Measurements from ENCODE around the gene TRIO.

Gene TRIO

GRCh38 chr5:14306329-14306815, 163.2 kb downstream of the TRIO start:
- no peaks in the 10 kb centered on the region for H3K79me2 ChIP-seq (ENCODE audit: insufficient read depth, low read length)
- H3K36me3 ChIP-seq (ENCODE audit: low read length) = no peaks in the 10 kb centered on the region
- no peaks in the 10 kb centered on the region for H3F3A ChIP-seq (ENCODE audit: insufficient read depth)
- H3K27me3 ChIP-seq (ENCODE audit: low read length) = no peaks in the 10 kb centered on the region
- no peak overlapping the region for H3K4me3 ChIP-seq (ENCODE audit: insufficient read depth, low read length, poor library complexity, severe bottlenecking)
- no peak for TF ChIP-seq EZH2phosphoT487 (conservative IDR thresholded peaks at IDR 0.05; ENCODE audit: low read length)
- TF ChIP-seq CTCF (IDR thresholded peaks at IDR 0.05; ENCODE audit: insufficient read depth, low read length, poor library complexity, severe bottlenecking) = no peak
- no peaks in the 10 kb centered on the region for H3K9me3 ChIP-seq (ENCODE audit: insufficient read depth, low read length)
- no peaks in the 10 kb centered on the region for H4K20me1 ChIP-seq (ENCODE audit: low read depth, low read length)
- H3K9ac ChIP-seq (ENCODE audit: low read length) = no peak overlapping the region
- H3K4me2 ChIP-seq (ENCODE audit: low read depth, low read length, poor library complexity, severe bottlenecking) = no peak overlapping the region
- no peaks in the 10 kb centered on the region for H3K9me2 ChIP-seq (replicated peaks; ENCODE audit: insufficient read depth, low read length)
- no peak overlapping the region for H2AFZ ChIP-seq (ENCODE audit: low read depth, low read length, severe bottlenecking)
- no peak overlapping the region for H3K27ac ChIP-seq (ENCODE audit: low read depth, low read length)

GRCh38 chr5:14308384-14309154, 165.4 kb downstream of the TRIO start:
- Histone ChIP-seq H3K4me3 (ENCODE audit: insufficient read depth, low read length, poor library complexity, severe bottlenecking) (no peak overlapping the region), H3F3A (ENCODE audit: insufficient read depth) (no peaks in the 10 kb centered on the region), H3K36me3 (ENCODE audit: low read length) (0 out of 2 replicates have a peak, but pooled peaks cover 2% of the 10 kb centered on the region), H4K20me1 (ENCODE audit: low read depth, low read length) (no peaks in the 10 kb centered on the region), H3K79me2 (ENCODE audit: insufficient read depth, low read length) (no peaks in the 10 kb centered on the region), H2AFZ (ENCODE audit: low read depth, low read length, severe bottlenecking) (no peak overlapping the region), H3K9ac (ENCODE audit: low read length) (no peak overlapping the region), H3K9me2 (replicated peaks; ENCODE audit: insufficient read depth, low read length) (no peaks in the 10 kb centered on the region), H3K27me3 (ENCODE audit: low read length) (no peaks in the 10 kb centered on the region), H3K9me3 (ENCODE audit: insufficient read depth, low read length) (no peaks in the 10 kb centered on the region), H3K27ac (ENCODE audit: low read depth, low read length) (no peak overlapping the region), H3K4me2 (ENCODE audit: low read depth, low read length, poor library complexity, severe bottlenecking) (no peak overlapping the region)
- TF ChIP-seq CTCF (IDR thresholded peaks at IDR 0.05; ENCODE audit: insufficient read depth, low read length, poor library complexity, severe bottlenecking) (no peak), EZH2phosphoT487 (conservative IDR thresholded peaks at IDR 0.05; ENCODE audit: low read length) (no peak)

- Histone ChIP-seq H3F3A (ENCODE audit: insufficient read depth) (no peaks in the 10 kb centered on the region), H3K9ac (ENCODE audit: low read length) (no peak overlapping the region), H3K4me3 (ENCODE audit: insufficient read depth, low read length, poor library complexity, severe bottlenecking) (no peak overlapping the region), H3K27me3 (ENCODE audit: low read length) (no peaks in the 10 kb centered on the region), H3K9me3 (ENCODE audit: insufficient read depth, low read length) (no peaks in the 10 kb centered on the region), H3K9me2 (replicated peaks; ENCODE audit: insufficient read depth, low read length) (no peaks in the 10 kb centered on the region), H3K36me3 (ENCODE audit: low read length) (0 out of 2 replicates have a peak, but pooled peaks cover 2% of the 10 kb centered on the region), H3K79me2 (ENCODE audit: insufficient read depth, low read length) (no peaks in the 10 kb centered on the region), H2AFZ (ENCODE audit: low read depth, low read length, severe bottlenecking) (no peak overlapping the region), H3K4me2 (ENCODE audit: low read depth, low read length, poor library complexity, severe bottlenecking) (no peak overlapping the region), H4K20me1 (ENCODE audit: low read depth, low read length) (no peaks in the 10 kb centered on the region), H3K27ac (ENCODE audit: low read depth, low read length) (no peak overlapping the region)
- TF ChIP-seq EZH2phosphoT487 (conservative IDR thresholded peaks at IDR 0.05; ENCODE audit: low read length) (no peak), CTCF (IDR thresholded peaks at IDR 0.05; ENCODE audit: insufficient read depth, low read length, poor library complexity, severe bottlenecking) (no peak)
These were observed 166.1 kb downstream of the TRIO start for GRCh38 chr5:14309199-14309598.
